Endothelial cell of umbilical vein (primary cell): ENCODE measurements around the gene RNF217. TPM values are rescaled to one million over a fixed set of nuclear protein-coding genes. Genes with fewer than 3 reads are reported as not detected.

Experiments
- BruUV-seq: library from RNA; stranded (reverse); fragments of 400-500 nt; replicated peaks from 2 replicates; lab custom pipeline; 2021; lab: Mats Ljungman, UMichigan
- CTCF ChIA-PET: fragments of 300-600, 350-600 bp; sonication (Branson Sonifier 250); formaldehyde crosslinking; loops from one replicate; lab custom pipeline; 2021; ENCODE audit warnings: antibody characterized with exemption, inconsistent platforms; lab: Charles Lee
- POLR2A ChIA-PET: fragments of 300-600, 350-600 bp; sonication (Branson Sonifier 250); formaldehyde crosslinking; loops from one replicate; lab custom pipeline; 2021; ENCODE audit warnings: antibody characterized with exemption, inconsistent platforms; lab: Charles Lee
- DNase-seq: peaks from one replicate; pipeline ENCODE4 v3.0.0-alpha.2; 2011; ENCODE audit warnings: low read depth, low spot score
- FAIRE-seq: peaks from 2 replicates; lab custom pipeline; 2011; peaks lifted over from hg19 to GRCh38; lab: Jason Lieb, UNC
- H2AFZ ChIP-seq: 2 replicates; pipeline ENCODE4 v1.6.0; 2012; ENCODE audit warnings: low read depth, low read length, control low read depth, inconsistent platforms
- H3K27ac ChIP-seq: 2 replicates; pipeline ENCODE4 v1.5.1; 2011; ENCODE audit warnings: low read depth, mild to moderate bottlenecking, control low read depth, low read length, moderate library complexity; ENCODE audit not compliant: insufficient read depth
- H3K27me3 ChIP-seq, 2 experiments: 2 replicates each; pipeline versions ENCODE4 v1.6.0 to v1.6.1; 2011; ENCODE audit warnings: low read length in 2 of 2, mixed read lengths in 1 of 2; ENCODE audit not compliant: control insufficient read depth in 2 of 2, insufficient read depth in 2 of 2
- H3K36me3 ChIP-seq, 2 experiments: 2 replicates in 1 of 2; 3 replicates in 1 of 2; pipeline ENCODE4 v1.5.1; 2011; ENCODE audit warnings: low read length in 2 of 2, mild to moderate bottlenecking in 1 of 2, moderate library complexity in 1 of 2; ENCODE audit not compliant: control insufficient read depth in 2 of 2, insufficient read depth in 2 of 2; ENCODE audit errors: extremely low read depth in 1 of 2
- H3K4me1 ChIP-seq: 3 replicates; pipeline ENCODE4 v1.5.1; 2011; ENCODE audit warnings: mild to moderate bottlenecking, low read length; ENCODE audit not compliant: control insufficient read depth, insufficient read depth; ENCODE audit errors: extremely low read depth
- H3K4me2 ChIP-seq: 2 replicates; pipeline ENCODE4 v1.6.1; 2011; ENCODE audit warnings: low read length, control low read depth, mixed read lengths; ENCODE audit not compliant: insufficient read depth
- H3K4me3 ChIP-seq, 3 experiments: fragments of 200-600 bp in 1 of 3; sonication (generic), shearing (Covaris generic) in 1 of 3; replicated peaks in 1 of 3; 2 replicates each; pipeline ENCODE4 v1.5.1; 2011 to 2016; ENCODE audit warnings: control low read depth in 3 of 3, low read length in 3 of 3, mild to moderate bottlenecking in 2 of 3, inconsistent platforms in 1 of 3, low read depth in 1 of 3, moderate library complexity in 1 of 3; ENCODE audit not compliant: insufficient read depth in 1 of 3
- H3K79me2 ChIP-seq: 2 replicates; pipeline ENCODE4 v1.6.0; 2012; ENCODE audit warnings: low read length, inconsistent platforms; ENCODE audit not compliant: control insufficient read depth, insufficient read depth
- H3K9ac ChIP-seq: replicated peaks from 2 replicates; pipeline ENCODE3; 2011; ENCODE audit warnings: low read length, control low read depth; ENCODE audit not compliant: insufficient read depth; ENCODE audit errors: extremely low read depth
- H3K9me1 ChIP-seq: replicated peaks from 3 replicates; pipeline ENCODE4 v1.6.0; 2011; ENCODE audit warnings: mild to moderate bottlenecking, low read length; ENCODE audit not compliant: control insufficient read depth, insufficient read depth; ENCODE audit errors: extremely low read depth
- H3K9me3 ChIP-seq: replicated peaks from 2 replicates; pipeline ENCODE4 v1.5.1; 2012; ENCODE audit warnings: low read length, inconsistent platforms; ENCODE audit not compliant: control insufficient read depth, insufficient read depth
- H4K20me1 ChIP-seq: replicated peaks from 2 replicates; pipeline ENCODE3; 2011; ENCODE audit warnings: mild to moderate bottlenecking, low read length; ENCODE audit not compliant: control insufficient read depth, insufficient read depth; ENCODE audit errors: extremely low read depth
- EZH2 ChIP-seq: IDR thresholded peaks from 2 replicates; pipeline ENCODE4 v1.6.1; 2012; ENCODE audit warnings: borderline replicate concordance, low read depth, mild to moderate bottlenecking, moderate library complexity, low read length, inconsistent platforms; ENCODE audit not compliant: severe bottlenecking
- FOS ChIP-seq: IDR thresholded peaks from 2 replicates; pipeline ENCODE4 v1.6.1; 2011; ENCODE audit warnings: mild to moderate bottlenecking, low read length, moderate library complexity, borderline replicate concordance; ENCODE audit not compliant: insufficient read depth
- GATA2 ChIP-seq: IDR thresholded peaks from 2 replicates; pipeline ENCODE4 v1.7.0; 2011; ENCODE audit warnings: low read depth, mild to moderate bottlenecking, moderate library complexity, mixed read lengths, low read length; ENCODE audit not compliant: insufficient read length, insufficient read depth
- JUN ChIP-seq: IDR thresholded peaks from 2 replicates; pipeline ENCODE4 v1.6.1; 2011; ENCODE audit warnings: borderline replicate concordance, low read depth; ENCODE audit not compliant: insufficient read length, insufficient read depth
- MYC ChIP-seq: IDR thresholded peaks from one replicate; pipeline ENCODE4 v1.6.1; 2011; ENCODE audit warnings: mild to moderate bottlenecking, low read depth, low read length
- POLR2A ChIP-seq: IDR thresholded peaks from 2 replicates; pipeline ENCODE4 v1.6.1; 2012; ENCODE audit warnings: low read depth, mild to moderate bottlenecking, control low read depth, low read length
- POLR2AphosphoS5 ChIP-seq: IDR thresholded peaks from 2 replicates; pipeline ENCODE4 v1.6.1; 2012; ENCODE audit warnings: low read depth, mild to moderate bottlenecking, control low read depth, low read length, moderate library complexity; ENCODE audit not compliant: insufficient read depth
- dilution Hi-C: fragments of 300-500 bp; cut with MboI; formaldehyde crosslinking; loops from one replicate; pipeline ENCODE4 v1.15.0; 2019; ENCODE audit warnings: low sequenced_read_pairs; ENCODE audit not compliant: extremely low pct_ligation_motif_present
- intact Hi-C: fragments of 100-400 bp; cut with micrococcal nuclease; formaldehyde crosslinking; loops from one replicate; pipeline ENCODE4 v1.10.0; 2022
- polyA plus RNA-seq, 4 experiments: library from polyadenylated mRNA; depleted of rRNA in 3 of 4; stranded (reverse) in 3 of 4; unstranded in 1 of 4; fragments of >200 nt; gene quantifications; 2 replicates each; pipeline versions ENCODE4 v1.2.1 to v1.2.3, GENCODE V29; 2011 to 2012; ENCODE audit warnings: missing spikeins in 1 of 4
- total RNA-seq: library from RNA; stranded (reverse); gene quantifications from 2 replicates; pipeline ENCODE4 v1.2.3, GENCODE V29; 2021
- TF ChIP-seq, protein P1 (sequence below), 2 donors: IDR thresholded peaks; 1 replicate in 1 of 2; 2 replicates in 1 of 2; pipeline ENCODE4 v1.5.1; 2011; ENCODE audit warnings: low read length in 2 of 2, mild to moderate bottlenecking in 2 of 2, moderate library complexity in 2 of 2, control low read depth in 1 of 2, inconsistent platforms in 1 of 2, low read depth in 1 of 2; ENCODE audit not compliant: insufficient read depth in 1 of 2; ENCODE audit errors: extremely low read depth in 1 of 2
- TF ChIP-seq, protein P2 (sequence below): IDR thresholded peaks from 2 replicates; pipeline ENCODE4 v1.6.1; 2011; ENCODE audit not compliant: insufficient read depth, insufficient read length

RNF217 gene
- total and polyA plus RNA-seq, 2 donors (not counting 3 experiments of a cell fraction or from before 2014, with no cell fraction given): 8.8 to 32.5 TPM

DNA sequence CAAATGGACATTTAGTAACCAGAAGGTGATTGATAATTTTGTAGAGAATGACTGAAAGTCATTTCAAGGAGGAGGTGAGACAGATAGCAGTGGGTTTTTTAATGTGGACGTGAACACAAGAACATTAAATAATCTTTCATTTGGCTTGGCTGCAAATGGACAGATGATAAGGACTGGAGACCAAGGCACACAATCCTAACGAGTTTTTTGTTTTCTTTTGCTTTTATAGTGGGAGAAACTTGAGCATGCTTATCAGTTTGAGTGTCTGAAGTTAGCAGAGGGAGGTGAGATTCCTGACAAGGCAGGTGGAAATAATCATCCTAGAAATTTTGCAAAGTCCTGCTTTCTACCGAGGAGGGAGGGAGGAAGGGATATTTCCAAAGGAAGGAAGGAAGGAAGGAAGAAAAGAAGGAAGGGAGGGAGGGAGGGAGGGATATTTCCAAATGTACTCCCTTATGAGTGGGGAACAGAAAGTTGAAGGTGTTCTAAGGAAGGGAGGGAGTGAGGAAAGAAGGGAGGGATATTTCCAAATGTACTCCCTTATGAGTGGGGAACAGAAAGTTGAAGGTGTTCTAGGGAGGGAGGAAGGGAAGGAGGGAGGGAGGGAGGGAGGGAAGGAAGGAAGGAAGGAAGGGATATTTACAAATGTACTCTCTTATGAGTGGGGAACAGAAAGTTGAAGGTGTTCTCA, 63.1 kb downstream of the RNF217 start:
- Histone ChIP-seq H3K27me3 (no peaks in the 10 kb centered on the region), H3K79me2 (peaks cover 3% of the 10 kb centered on the region), H3K27ac (no peak overlapping the region), H3K36me3 (no peaks in the 10 kb centered on the region), H3K4me3 (no peak overlapping the region), H4K20me1 (peaks cover 2% of the 10 kb centered on the region), H3K4me1 (peaks cover 11% of the 10 kb centered on the region), H2AFZ (no peak overlapping the region), H3K9me1 (no peaks in the 10 kb centered on the region), H3K4me2 (no peak overlapping the region), H3K9ac (no peak overlapping the region), H3K9me3 (no peaks in the 10 kb centered on the region)
- POLR2A ChIA-PET: interaction anchor here (0.7 kb wide), 1 partner anchor 32 kb away, joined by 8 read pairs; no protein-coding TSS in a partner anchor
- CTCF ChIA-PET: no interaction called here
- no peak for FAIRE-seq
- no peak for DNase-seq
- TF ChIP-seq POLR2AphosphoS5: no peak
- no peak for TF ChIP-seq GATA2
- no peak for TF ChIP-seq JUN
- TF ChIP-seq, protein P1, sequence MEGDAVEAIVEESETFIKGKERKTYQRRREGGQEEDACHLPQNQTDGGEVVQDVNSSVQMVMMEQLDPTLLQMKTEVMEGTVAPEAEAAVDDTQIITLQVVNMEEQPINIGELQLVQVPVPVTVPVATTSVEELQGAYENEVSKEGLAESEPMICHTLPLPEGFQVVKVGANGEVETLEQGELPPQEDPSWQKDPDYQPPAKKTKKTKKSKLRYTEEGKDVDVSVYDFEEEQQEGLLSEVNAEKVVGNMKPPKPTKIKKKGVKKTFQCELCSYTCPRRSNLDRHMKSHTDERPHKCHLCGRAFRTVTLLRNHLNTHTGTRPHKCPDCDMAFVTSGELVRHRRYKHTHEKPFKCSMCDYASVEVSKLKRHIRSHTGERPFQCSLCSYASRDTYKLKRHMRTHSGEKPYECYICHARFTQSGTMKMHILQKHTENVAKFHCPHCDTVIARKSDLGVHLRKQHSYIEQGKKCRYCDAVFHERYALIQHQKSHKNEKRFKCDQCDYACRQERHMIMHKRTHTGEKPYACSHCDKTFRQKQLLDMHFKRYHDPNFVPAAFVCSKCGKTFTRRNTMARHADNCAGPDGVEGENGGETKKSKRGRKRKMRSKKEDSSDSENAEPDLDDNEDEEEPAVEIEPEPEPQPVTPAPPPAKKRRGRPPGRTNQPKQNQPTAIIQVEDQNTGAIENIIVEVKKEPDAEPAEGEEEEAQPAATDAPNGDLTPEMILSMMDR (IDR thresholded peaks at IDR 0.05; ENCODE audit: extremely low read depth in 1 of 2, insufficient read depth in 1 of 2, low read depth in 1 of 2, low read length in 2 of 2): no peak
- no peak for TF ChIP-seq EZH2
- TF ChIP-seq FOS: no peak
- TF ChIP-seq, protein P2, sequence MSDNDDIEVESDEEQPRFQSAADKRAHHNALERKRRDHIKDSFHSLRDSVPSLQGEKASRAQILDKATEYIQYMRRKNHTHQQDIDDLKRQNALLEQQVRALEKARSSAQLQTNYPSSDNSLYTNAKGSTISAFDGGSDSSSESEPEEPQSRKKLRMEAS: no peak
- TF ChIP-seq POLR2A: no peak
- TF ChIP-seq MYC: no peak
- intact Hi-C loops (loop anchor here (10.0 kb wide), 1 partner anchor 151 kb away; no protein-coding TSS in a partner anchor), dilution Hi-C loops (no loop called here)
- BruUV-seq: no TSS peak
